ENCODE measurements around the gene SFRP2. TPM values are rescaled to one million over a fixed set of nuclear protein-coding genes. Genes with fewer than 3 reads are reported as not detected.

SFRP2 gene
- total RNA-seq, 2 experiments from 2014 or later: not detected

DNA sequence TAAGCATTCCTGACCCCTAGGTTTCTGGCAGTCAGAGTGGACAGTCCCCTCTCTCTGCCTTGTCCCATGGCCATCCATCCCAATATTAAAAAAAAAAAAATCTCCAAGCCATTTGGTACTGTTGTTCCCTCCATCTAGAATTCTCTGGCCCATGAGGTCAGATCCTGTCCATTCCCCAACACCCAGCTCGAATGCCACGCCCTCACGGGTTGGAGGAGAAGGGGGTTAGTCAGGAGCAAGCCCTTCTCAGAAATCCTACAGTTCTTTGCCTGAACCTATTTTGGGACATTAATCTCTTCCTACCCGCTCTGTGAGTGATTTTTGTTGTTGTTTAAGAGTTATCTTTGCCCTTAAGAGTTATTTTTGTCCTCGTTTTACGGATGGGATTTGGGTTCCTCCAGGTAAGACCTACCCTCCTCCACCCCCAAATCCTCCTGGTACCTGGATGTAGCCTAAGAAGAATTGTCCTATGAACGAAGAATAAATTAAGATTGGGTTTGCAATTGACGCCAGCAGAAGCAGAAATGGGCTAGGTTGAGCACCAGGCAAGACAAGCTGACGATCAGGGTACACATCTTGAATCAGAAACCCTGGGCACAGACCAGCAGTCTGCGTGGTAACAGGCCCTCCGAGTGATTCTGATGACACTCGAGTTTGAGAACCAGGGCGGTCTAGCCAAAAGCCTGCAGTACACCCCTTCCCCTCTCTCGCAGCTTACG, 30.0 kb downstream of the SFRP2 start:
- no peak for ATAC-seq (ENCODE audit: poor library complexity)
- ChIA-PET CTCF (no interaction called here), POLR2A (interaction anchor here (1.0 kb wide), 1 partner anchor 27 kb away, joined by 3 read pairs; no protein-coding TSS in a partner anchor)
- peaks cover 17% of the 10 kb centered on the region for H3K4me1 ChIP-seq (ENCODE audit: insufficient read depth, low read length)
- DNase-seq: no peak
- H3K27me3 Mint-ChIP-seq: peaks cover 40% of the 10 kb centered on the region
- no peaks in the 10 kb centered on the region for H3K36me3 Mint-ChIP-seq (ENCODE audit: low read depth)
- peak overlapping the region; percentile 80 for H3K4me3 Mint-ChIP-seq
- H3K27me3 ChIP-seq (ENCODE audit: control insufficient read depth in 1 of 2, insufficient read depth in 2 of 2, low read length in 2 of 2): peaks cover 0 to 29% of the 10 kb centered on the region in 2 experiments
- H3K9me3 ChIP-seq (ENCODE audit: control insufficient read depth in 1 of 2, insufficient read depth in 1 of 2, low read length in 2 of 2): no peaks in the 10 kb centered on the region
- H3K36me3 ChIP-seq (ENCODE audit: insufficient read depth, low read length): no peaks in the 10 kb centered on the region
- TF ChIP-seq CTCF (IDR thresholded peaks at IDR 0.05): no peak
- H3K9me3 Mint-ChIP-seq: no peaks in the 10 kb centered on the region
- peak overlapping the region; percentile 47 for H3K27ac Mint-ChIP-seq
- H3K4me3 ChIP-seq (ENCODE audit: low read length): peak overlapping the region; percentile 14
- H3K27ac ChIP-seq (ENCODE audit: low read depth in 1 of 2, low read length in 2 of 2): no peak overlapping the region
- intact Hi-C loops (cut with DNase I, micrococcal nuclease): loop anchor here in 1 of 2 experiments (10.0 kb wide), 1 partner anchor 324 kb away; no protein-coding TSS in a partner anchor
- peaks cover 47% of the 10 kb centered on the region for H3K4me1 Mint-ChIP-seq (ENCODE audit: low read depth)

GRCh38 chr4:153758136-153758535, 30.7 kb downstream of the SFRP2 start:
- no peaks in the 10 kb centered on the region for H3K36me3 Mint-ChIP-seq (ENCODE audit: low read depth)
- H3K27ac Mint-ChIP-seq: peak overlapping the region; percentile 47
- POLR2A ChIA-PET: interaction anchor here (1.0 kb wide), 1 partner anchor 28 kb away, joined by 3 read pairs; no protein-coding TSS in a partner anchor
- TF ChIP-seq CTCF (IDR thresholded peaks at IDR 0.05): no peak
- DNase-seq: no peak
- H3K27me3 ChIP-seq (ENCODE audit: control insufficient read depth in 1 of 2, insufficient read depth in 2 of 2, low read length in 2 of 2): peaks cover 0 to 29% of the 10 kb centered on the region in 2 experiments
- no peak overlapping the region for H3K27ac ChIP-seq (ENCODE audit: low read depth in 1 of 2, low read length in 2 of 2)
- CTCF ChIA-PET: no interaction called here
- no peak for ATAC-seq (ENCODE audit: poor library complexity)
- peaks cover 17% of the 10 kb centered on the region for H3K4me1 ChIP-seq (ENCODE audit: insufficient read depth, low read length)
- intact Hi-C loops (cut with DNase I, micrococcal nuclease): loop anchor here in 1 of 2 experiments (10.0 kb wide), 1 partner anchor 323 kb away; no protein-coding TSS in a partner anchor
- H3K9me3 Mint-ChIP-seq: no peaks in the 10 kb centered on the region
- no peaks in the 10 kb centered on the region for H3K9me3 ChIP-seq (ENCODE audit: control insufficient read depth in 1 of 2, insufficient read depth in 1 of 2, low read length in 2 of 2)
- no peaks in the 10 kb centered on the region for H3K36me3 ChIP-seq (ENCODE audit: insufficient read depth, low read length)
- H3K27me3 Mint-ChIP-seq: peaks cover 33% of the 10 kb centered on the region
- H3K4me3 Mint-ChIP-seq: peak overlapping the region; percentile 80
- peaks cover 47% of the 10 kb centered on the region for H3K4me1 Mint-ChIP-seq (ENCODE audit: low read depth)
- H3K4me3 ChIP-seq (ENCODE audit: low read length): no peak overlapping the region

GRCh38 chr4:153757407-153757806, 31.5 kb downstream of the SFRP2 start:
- DNase-seq (no peak), ATAC-seq (ENCODE audit: poor library complexity) (no peak)
- ChIA-PET POLR2A (interaction anchor here (1.0 kb wide), 1 partner anchor 28 kb away, joined by 3 read pairs; no protein-coding TSS in a partner anchor), CTCF (no interaction called here)
- Mint-ChIP-seq H3K4me1 (ENCODE audit: low read depth) (peaks cover 47% of the 10 kb centered on the region), H3K9me3 (no peaks in the 10 kb centered on the region), H3K27me3 (peaks cover 28% of the 10 kb centered on the region), H3K4me3 (no peak overlapping the region), H3K27ac (peak overlapping the region; percentile 47), H3K36me3 (ENCODE audit: low read depth) (no peaks in the 10 kb centered on the region)
- TF ChIP-seq CTCF (IDR thresholded peaks at IDR 0.05): no peak
- peaks cover 17% of the 10 kb centered on the region for H3K4me1 ChIP-seq (ENCODE audit: insufficient read depth, low read length)
- no peak overlapping the region for H3K27ac ChIP-seq (ENCODE audit: low read depth in 1 of 2, low read length in 2 of 2)
- H3K27me3 ChIP-seq (ENCODE audit: control insufficient read depth in 1 of 2, insufficient read depth in 2 of 2, low read length in 2 of 2): peaks cover 0 to 29% of the 10 kb centered on the region in 2 experiments
- H3K9me3 ChIP-seq (ENCODE audit: control insufficient read depth in 1 of 2, insufficient read depth in 1 of 2, low read length in 2 of 2): no peaks in the 10 kb centered on the region
- no peaks in the 10 kb centered on the region for H3K36me3 ChIP-seq (ENCODE audit: insufficient read depth, low read length)
- intact Hi-C loops (cut with DNase I, micrococcal nuclease): loop anchor here in 1 of 2 experiments (10.0 kb wide), 1 partner anchor 323 kb away; no protein-coding TSS in a partner anchor
- no peak overlapping the region for H3K4me3 ChIP-seq (ENCODE audit: low read length)

Data from CD4-positive, alpha-beta T cell (primary cell).